Neural progenitor cell (in vitro differentiated cells): Measurements from ENCODE around the gene SEL1L3. TPM values are rescaled to one million over a fixed set of nuclear protein-coding genes. Genes with fewer than 3 reads are reported as not detected.
A peak's percentile ranks its signal among the peaks of the same experiment; 100 is the strongest.

Experiments used
- DNase-seq: peaks from one replicate; pipeline ENCODE4 v3.0.0-alpha.2; 2016; ENCODE audit warnings: low spot score
- H2AFZ ChIP-seq: fragments of 200-600 bp; sonication (generic); replicated peaks from 2 replicates; pipeline ENCODE4 v1.6.1; 2016; ENCODE audit warnings: antibody characterized with exemption
- H3F3A ChIP-seq: fragments of 200-600 bp; sonication (generic); 2 replicates; pipeline ENCODE4 v1.6.1; 2016; ENCODE audit warnings: antibody characterized with exemption, low read depth
- H3K27ac ChIP-seq: fragments of 200-600 bp; sonication (generic); 2 replicates; pipeline ENCODE4 v1.5.1; 2016; ENCODE audit warnings: mild to moderate bottlenecking
- H3K27me3 ChIP-seq: fragments of 200-600 bp; sonication (generic); 2 replicates; pipeline ENCODE4 v1.6.1; 2016; ENCODE audit warnings: mild to moderate bottlenecking, moderate library complexity
- H3K36me3 ChIP-seq: fragments of 200-600 bp; sonication (generic); 2 replicates; pipeline ENCODE4 v1.5.1; 2016
- H3K4me1 ChIP-seq: fragments of 200-600 bp; sonication (generic); 2 replicates; pipeline ENCODE4 v1.6.1; 2016; ENCODE audit warnings: mixed run types
- H3K4me2 ChIP-seq: fragments of 200-600 bp; sonication (generic); 2 replicates; pipeline ENCODE4 v1.6.1; 2016
- H3K4me3 ChIP-seq: fragments of 200-600 bp; sonication (generic); 2 replicates; pipeline ENCODE4 v1.5.1; 2016
- H3K79me2 ChIP-seq: fragments of 200-600 bp; sonication (generic); 2 replicates; pipeline ENCODE4 v1.6.1; 2016; ENCODE audit warnings: low read depth
- H3K9ac ChIP-seq: fragments of 200-600 bp; sonication (generic); 2 replicates; pipeline ENCODE4 v1.6.1; 2016
- H3K9me3 ChIP-seq: fragments of 200-600 bp; sonication (generic); 2 replicates; pipeline ENCODE4 v1.5.1; 2016; ENCODE audit warnings: low read depth
- H4K20me1 ChIP-seq: fragments of 200-600 bp; sonication (generic); 2 replicates; pipeline ENCODE4 v1.6.1; 2016; ENCODE audit warnings: low read depth
- H3K27ac Mint-ChIP-seq: 3 replicates; pipeline ENCODE4 v1.8.0; 2021; ENCODE audit warnings: mixed read lengths
- H3K27me3 Mint-ChIP-seq: 2 replicates; pipeline ENCODE4 v1.8.0; 2022; ENCODE audit warnings: low read depth, mild to moderate bottlenecking, inconsistent platforms, moderate library complexity, mixed read lengths; ENCODE audit not compliant: insufficient read depth
- H3K36me3 Mint-ChIP-seq: 3 replicates; pipeline ENCODE4 v1.8.0; 2021; ENCODE audit warnings: mixed read lengths
- H3K4me1 Mint-ChIP-seq: 3 replicates; pipeline ENCODE4 v1.8.0; 2021; ENCODE audit warnings: mixed read lengths
- H3K4me3 Mint-ChIP-seq: 3 replicates; pipeline ENCODE4 v1.8.0; 2021; ENCODE audit warnings: mild to moderate bottlenecking, moderate library complexity, mixed read lengths
- H3K9me3 Mint-ChIP-seq: 3 replicates; pipeline ENCODE4 v1.8.0; 2020; ENCODE audit warnings: mixed read lengths
- CTCF ChIP-seq: fragments of 200-600 bp; sonication (generic); IDR thresholded peaks from 2 replicates; pipeline ENCODE4 v1.5.1; 2017; ENCODE audit warnings: antibody characterized with exemption, mild to moderate bottlenecking
- EZH2 ChIP-seq: fragments of 200-600 bp; sonication (generic); IDR thresholded peaks from 2 replicates; pipeline ENCODE4 v1.6.1; 2017; ENCODE audit warnings: antibody characterized with exemption, mild to moderate bottlenecking, moderate library complexity
- EZH2phosphoT487 ChIP-seq: fragments of 200-600 bp; sonication (generic); IDR thresholded peaks from 2 replicates; pipeline ENCODE4 v1.6.1; 2017; ENCODE audit warnings: antibody characterized with exemption
- total RNA-seq: library from RNA; depleted of rRNA; stranded (reverse); fragments of >200 nt; gene quantifications from 2 replicates; pipeline ENCODE4 v1.2.3, GENCODE V29; 2015; ENCODE audit warnings: low replicate concordance

SEL1L3 gene
- total RNA-seq, 1 donor from 2014 or later: 87.2 TPM

- H3K36me3 ChIP-seq: no peaks in the 10 kb centered on the region
- no peaks in the 10 kb centered on the region for H3F3A ChIP-seq
- H2AFZ ChIP-seq: no peak overlapping the region
- no peak overlapping the region for H3K4me3 ChIP-seq
- no peak overlapping the region for H3K4me3 Mint-ChIP-seq
- H3K27ac Mint-ChIP-seq: no peak overlapping the region
- H3K4me1 ChIP-seq: peaks cover 8% of the 10 kb centered on the region
- no peaks in the 10 kb centered on the region for H4K20me1 ChIP-seq
- peaks cover 13% of the 10 kb centered on the region for H3K36me3 Mint-ChIP-seq
- no peaks in the 10 kb centered on the region for H3K9me3 ChIP-seq
- H3K4me1 Mint-ChIP-seq: peaks cover 14% of the 10 kb centered on the region
- H3K27me3 ChIP-seq: no peaks in the 10 kb centered on the region
- H3K9ac ChIP-seq: no peak overlapping the region
- peaks cover 8% of the 10 kb centered on the region for H3K79me2 ChIP-seq
- no peak for TF ChIP-seq EZH2
- no peak for TF ChIP-seq EZH2phosphoT487
- TF ChIP-seq CTCF: no peak
- H3K9me3 Mint-ChIP-seq: no peaks in the 10 kb centered on the region
- no peak overlapping the region for H3K4me2 ChIP-seq
- DNase-seq: no peak
- no peaks in the 10 kb centered on the region for H3K27me3 Mint-ChIP-seq
- no peak overlapping the region for H3K27ac ChIP-seq
Observed at GRCh38 chr4:25844961-25845712, 17.7 kb downstream of the SEL1L3 start.

GRCh38 chr4:25843340-25844097, 19.3 kb downstream of the SEL1L3 start:
- H3K27me3 ChIP-seq: no peaks in the 10 kb centered on the region
- H3K4me3 ChIP-seq: no peak overlapping the region
- peaks cover 8% of the 10 kb centered on the region for H3K4me1 ChIP-seq
- H3K9ac ChIP-seq: no peak overlapping the region
- TF ChIP-seq CTCF (no peak), EZH2phosphoT487 (no peak), EZH2 (no peak)
- no peaks in the 10 kb centered on the region for H3F3A ChIP-seq
- Mint-ChIP-seq H3K4me1 (peaks cover 14% of the 10 kb centered on the region), H3K4me3 (no peak overlapping the region), H3K9me3 (no peaks in the 10 kb centered on the region), H3K27me3 (no peaks in the 10 kb centered on the region), H3K36me3 (peaks cover 13% of the 10 kb centered on the region), H3K27ac (peak overlapping the region; percentile 32)
- H4K20me1 ChIP-seq: no peaks in the 10 kb centered on the region
- no peak overlapping the region for H3K27ac ChIP-seq
- no peak overlapping the region for H3K4me2 ChIP-seq
- no peaks in the 10 kb centered on the region for H3K36me3 ChIP-seq
- H3K9me3 ChIP-seq: no peaks in the 10 kb centered on the region
- no peaks in the 10 kb centered on the region for H3K79me2 ChIP-seq
- H2AFZ ChIP-seq: no peak overlapping the region
- DNase-seq: no peak

GRCh38 chr4:25842229-25842845, 20.5 kb downstream of the SEL1L3 start:
- peak; percentile 41 for DNase-seq
- no peak overlapping the region for H3K9ac ChIP-seq
- no peak overlapping the region for H2AFZ ChIP-seq
- Mint-ChIP-seq H3K27me3 (no peaks in the 10 kb centered on the region), H3K9me3 (no peaks in the 10 kb centered on the region), H3K4me3 (no peak overlapping the region), H3K27ac (peak overlapping the region; percentile 55), H3K36me3 (peaks cover 10% of the 10 kb centered on the region), H3K4me1 (peaks cover 14% of the 10 kb centered on the region)
- H3K4me2 ChIP-seq: no peak overlapping the region
- H3K36me3 ChIP-seq: no peaks in the 10 kb centered on the region
- no peaks in the 10 kb centered on the region for H3K9me3 ChIP-seq
- no peaks in the 10 kb centered on the region for H3F3A ChIP-seq
- H3K79me2 ChIP-seq: no peaks in the 10 kb centered on the region
- no peak overlapping the region for H3K4me3 ChIP-seq
- no peak overlapping the region for H3K27ac ChIP-seq
- H3K27me3 ChIP-seq: no peaks in the 10 kb centered on the region
- peaks cover 8% of the 10 kb centered on the region for H3K4me1 ChIP-seq
- TF ChIP-seq CTCF (peak; percentile 51), EZH2 (no peak), EZH2phosphoT487 (no peak)
- no peaks in the 10 kb centered on the region for H4K20me1 ChIP-seq
